Gastrocnemius medialis (tissue), 4 donors: ENCODE measurements around the gene TRIM69. TPM values are rescaled to one million over a fixed set of nuclear protein-coding genes. Genes with fewer than 3 reads are reported as not detected.
A peak's percentile ranks its signal among the peaks of the same experiment; 100 is the strongest.
"Not testable (repeated sequence)": the region's sequence is repeated elsewhere in the genome, so short reads cannot be mapped to it uniquely, and the experiment has no call there.

ENCODE experiments used
- ATAC-seq, 2 donors: fragments of 150-250 bp; one replicate each; pipeline ENCODE4 v1.9.1; 2016
- DNase-seq, 2 donors: peaks; one replicate each; pipeline ENCODE4 v3.0.0-alpha.2; 2019
- H3K27ac ChIP-seq, 4 donors: fragments of 200-600 bp; sonication (generic); 1 replicate in 1 of 4; 2 replicates in 3 of 4; pipeline ENCODE4 v1.5.1; 2016 to 2018; ENCODE audit warnings: mild to moderate bottlenecking in 2 of 4, moderate library complexity in 1 of 4
- H3K27me3 ChIP-seq, 3 donors: fragments of 200-600 bp; sonication (generic) in 2 of 3; 1 replicate in 1 of 3; 2 replicates in 2 of 3; pipeline versions ENCODE4 v1.5.1 to v1.6.0; 2016 to 2019; ENCODE audit warnings: mild to moderate bottlenecking in 1 of 3, moderate library complexity in 1 of 3
- H3K36me3 ChIP-seq, 2 donors: fragments of 200-600 bp; sonication (generic) in 1 of 2; one replicate each; pipeline ENCODE4 v1.5.1; 2017 to 2018
- H3K4me1 ChIP-seq, 2 donors: fragments of 200-600 bp; sonication (generic) in 1 of 2; one replicate each; pipeline ENCODE4 v1.5.1; 2016 to 2017; ENCODE audit warnings: mild to moderate bottlenecking in 2 of 2
- H3K4me3 ChIP-seq, 4 donors: fragments of 200-600 bp; sonication (generic) in 3 of 4; 1 replicate in 1 of 4; 2 replicates in 3 of 4; pipeline ENCODE4 v1.5.1; 2016 to 2019; ENCODE audit warnings: mild to moderate bottlenecking in 2 of 4
- H3K9me3 ChIP-seq, 3 donors: fragments of 200-600 bp; sonication (generic) in 2 of 3; 1 replicate in 1 of 3; 2 replicates in 2 of 3; pipeline ENCODE4 v1.5.1; 2016 to 2019
- CTCF ChIP-seq, 5 experiments: fragments of 450-650 bp in 3 of 5; fragments of 200-600 bp in 2 of 5; sonication (generic) in 2 of 5; IDR thresholded peaks in 4 of 5; conservative IDR thresholded peaks in 1 of 5; 1 replicate in 4 of 5; 2 replicates in 1 of 5; pipeline ENCODE4 v1.5.1; 2016 to 2019; ENCODE audit warnings: antibody characterized with exemption in 5 of 5, mild to moderate bottlenecking in 3 of 5, moderate library complexity in 3 of 5
- POLR2A ChIP-seq, 2 donors: fragments of 450-650 bp; IDR thresholded peaks; one replicate each; pipeline ENCODE4 v1.6.1; 2017; ENCODE audit warnings: antibody characterized with exemption in 2 of 2, mild to moderate bottlenecking in 2 of 2, moderate library complexity in 2 of 2
- in situ Hi-C, 4 donors: fragments of 200-750 bp; cut with MboI; loops; one replicate each; pipeline versions ENCODE4 v1.15.0 to v1.8.0; 2017; ENCODE audit warnings: low sequenced_read_pairs in 4 of 4
- intact Hi-C: fragments of 100-400 bp; cut with DNase I; formaldehyde crosslinking; loops from one replicate; pipeline ENCODE4 v1.15.1; 2023; ENCODE audit warnings: low total_unique reads
- total RNA-seq, 4 donors: library from RNA; depleted of rRNA; stranded (reverse); fragments of >200 nt; gene quantifications; one replicate each; pipeline versions ENCODE4 v1.1.0 to v1.2.3, GENCODE V29; 2016

Gene TRIM69
- total RNA-seq, 4 donors from 2014 or later: 13.5 to 20.8 (median 17.6) TPM

DNA sequence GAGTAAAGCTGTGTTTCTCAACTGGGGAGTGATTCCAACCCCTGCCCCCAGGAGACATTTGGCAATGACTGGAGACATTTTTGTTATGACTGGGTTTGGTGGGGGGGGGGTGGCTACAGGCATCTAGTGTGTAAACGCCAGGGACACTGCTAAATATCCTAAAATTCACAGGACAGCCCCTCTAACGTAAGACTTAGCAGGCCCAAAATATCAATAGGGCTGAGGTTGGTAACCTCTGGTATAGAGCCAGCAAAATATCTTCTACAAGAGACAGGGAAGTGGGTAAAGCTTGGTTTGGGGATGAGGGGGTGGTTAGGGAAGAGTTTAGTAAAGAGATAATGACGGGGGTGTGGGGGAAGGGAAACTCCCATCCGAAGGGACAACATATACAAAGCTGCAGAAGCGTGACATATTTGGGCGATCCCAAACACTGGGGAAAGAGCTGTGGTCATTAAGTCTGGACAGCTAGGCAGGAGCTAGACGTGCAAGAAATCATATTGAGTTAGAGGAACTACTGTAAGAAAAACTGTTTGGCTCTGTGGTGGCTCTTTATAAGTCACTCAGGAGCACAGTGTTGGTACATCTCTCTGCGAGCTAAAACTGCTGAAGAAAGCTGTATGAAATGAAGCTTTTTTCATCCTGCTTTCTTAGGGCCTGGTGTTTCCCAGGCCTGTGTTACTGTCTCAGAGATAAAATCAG is 697 bp upstream of the TRIM69 start:
- intact Hi-C loops: loop anchor here (5.0 kb wide), 1 partner anchor 158 kb away; no protein-coding TSS in a partner anchor
- in situ Hi-C loops: loop anchor here in 3 of 4 donors (5.0 to 25.0 kb wide), 4 partner anchors 68 to 148 kb away; partner anchors contain the start of gene SPG11 (in 2 of the 3)
- ATAC-seq (peak in 1 of 2 donors; percentile 33), DNase-seq (peak; percentile 12 to 42)
- no peak for TF ChIP-seq POLR2A (IDR thresholded peaks at IDR 0.05)
- TF ChIP-seq CTCF (IDR thresholded peaks at IDR 0.05 in 4 of 5, conservative IDR thresholded peaks at IDR 0.05 in 1 of 5): no peak
- Histone ChIP-seq H3K9me3 (no peaks in the 10 kb centered on the region), H3K27me3 (no peaks in the 10 kb centered on the region), H3K27ac (peak overlapping the region in 3 of 4 donors; percentile 16 to 58 (median 37)), H3K36me3 (peaks cover 0 to 8% of the 10 kb centered on the region in 2 donors), H3K4me3 (no peak overlapping the region), H3K4me1 (peaks cover 1% of the 10 kb centered on the region in 2 donors)

- H3K9me3 ChIP-seq: no peaks in the 10 kb centered on the region
- H3K27me3 ChIP-seq: no peaks in the 10 kb centered on the region
- no peak overlapping the region for H3K4me3 ChIP-seq
- no peaks in the 10 kb centered on the region for H3K36me3 ChIP-seq
- peak; percentile 39 to 52 for ATAC-seq
- no peak for DNase-seq
- H3K27ac ChIP-seq: no peak overlapping the region
- TF ChIP-seq CTCF (IDR thresholded peaks at IDR 0.05 in 4 of 5, conservative IDR thresholded peaks at IDR 0.05 in 1 of 5) (peak; percentile 46 to 75 (median 69)), POLR2A (IDR thresholded peaks at IDR 0.05) (no peak)
- in situ Hi-C loops: loop anchor here in 3 of 4 donors (5.0 to 25.0 kb wide), 4 partner anchors 71 to 151 kb away; partner anchors contain the start of gene SPG11 (in 2 of the 3)
- no peaks in the 10 kb centered on the region for H3K4me1 ChIP-seq
- intact Hi-C loops: loop anchor here (1.0 to 5.0 kb wide), 2 partner anchors 75 to 161 kb away; partner anchors contain the start of gene SPG11
Observed at GRCh38 chr15:44738340-44738984, 2.1 kb downstream of the TRIM69 start.

DNA sequence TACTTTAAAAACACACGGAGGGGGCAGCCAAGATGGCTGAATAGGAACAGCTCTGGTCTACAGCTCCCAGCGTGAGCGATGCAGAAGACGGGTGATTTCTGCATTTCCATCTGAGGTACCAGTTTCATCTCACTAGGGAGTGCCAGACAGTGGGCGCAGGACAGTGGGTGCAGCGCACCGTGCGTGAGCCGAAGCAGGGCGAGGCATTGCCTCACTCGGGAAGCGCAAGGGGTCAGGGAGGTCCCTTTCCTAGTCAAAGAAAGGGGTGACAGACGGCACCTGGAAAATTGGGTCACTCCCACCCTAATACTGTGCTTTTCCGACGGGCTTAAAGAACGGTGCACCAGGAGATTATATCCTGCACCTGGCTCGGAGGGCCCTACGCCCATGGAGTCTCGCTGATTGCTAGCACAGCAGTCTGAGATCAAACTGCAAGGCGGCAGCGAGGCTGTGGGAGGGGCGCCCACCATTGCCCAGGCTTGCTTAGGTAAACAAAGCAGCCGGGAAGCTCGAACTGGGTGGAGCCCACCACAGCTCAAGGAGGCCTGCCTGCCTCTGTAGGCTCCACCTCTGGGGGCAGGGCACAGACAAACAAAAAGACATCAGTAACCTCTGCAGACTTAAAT is 3.0 kb downstream of the TRIM69 start:
- not testable (repeated sequence) for ATAC-seq, H3K27ac ChIP-seq, H3K4me1 ChIP-seq, DNase-seq, H3K9me3 ChIP-seq, H3K36me3 ChIP-seq, H3K27me3 ChIP-seq, H3K4me3 ChIP-seq
- in situ Hi-C loops (loop anchor here in 3 of 4 donors (5.0 to 25.0 kb wide), 4 partner anchors 72 to 152 kb away; partner anchors contain the start of gene SPG11 (in 2 of the 3)), intact Hi-C loops (loop anchor here (5.0 kb wide), 1 partner anchor 162 kb away; no protein-coding TSS in a partner anchor)

GRCh38 chr15:44743454-44743853 is 7.1 kb downstream of the TRIM69 start:
- H3K27ac ChIP-seq, H3K27me3 ChIP-seq, H3K4me1 ChIP-seq, ATAC-seq, DNase-seq, intact Hi-C loops, H3K9me3 ChIP-seq, H3K4me3 ChIP-seq, H3K36me3 ChIP-seq: not testable (repeated sequence)
- in situ Hi-C loops: loop anchor here in 3 of 4 donors (25.0 kb wide), 1 partner anchor 156 kb away; no protein-coding TSS in a partner anchor

DNA sequence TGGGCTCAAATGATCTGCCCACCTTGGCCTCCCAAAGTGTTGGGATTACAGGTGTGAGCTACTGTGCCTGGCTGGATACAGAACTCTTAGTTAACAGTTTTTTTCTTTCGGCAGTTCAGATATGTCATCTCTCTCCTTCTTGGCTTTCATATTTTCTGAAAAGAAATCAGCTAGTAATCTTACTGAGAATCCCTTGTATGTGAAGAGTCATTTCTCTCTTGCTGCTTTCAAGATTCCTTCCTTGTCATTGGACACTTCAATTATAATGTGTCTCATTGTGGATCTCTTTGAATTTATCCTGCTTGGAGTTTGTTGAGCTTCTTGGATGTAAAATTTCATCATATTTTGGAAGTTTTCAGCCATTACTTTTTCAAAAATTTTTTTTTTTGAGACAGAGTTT is 17.0 kb downstream of the TRIM69 start:
- TF ChIP-seq CTCF (IDR thresholded peaks at IDR 0.05 in 4 of 5, conservative IDR thresholded peaks at IDR 0.05 in 1 of 5) (no peak), POLR2A (IDR thresholded peaks at IDR 0.05) (no peak)
- Histone ChIP-seq H3K27ac (no peak overlapping the region), H3K9me3 (no peaks in the 10 kb centered on the region), H3K4me3 (no peak overlapping the region), H3K4me1 (no peaks in the 10 kb centered on the region), H3K36me3 (no peaks in the 10 kb centered on the region), H3K27me3 (no peaks in the 10 kb centered on the region)
- ATAC-seq (no peak), DNase-seq (no peak)
- in situ Hi-C loops (no loop called here), intact Hi-C loops (no loop called here)
